T-helper 1 cell (primary cell): ENCODE results near the gene COL5A1.
"Not testable (repeated sequence)": the region's sequence is repeated elsewhere in the genome, so short reads cannot be mapped to it uniquely, and the experiment has no call there.

Experiments
- DNase-seq, 5 donors: peaks; one replicate each; pipeline ENCODE4 v3.0.0-alpha.2; 2012 to 2020

COL5A1 gene

GRCh38 chr9:134712243-134712642 lies 70.6 kb downstream of the COL5A1 start:
- DNase-seq: no peak

- DNase-seq: no peak
These were observed 71.3 kb downstream of the COL5A1 start for GRCh38 chr9:134712926-134713325.

- not testable (repeated sequence) for DNase-seq
These were observed 73.9 kb downstream of the COL5A1 start for GRCh38 chr9:134715536-134715935.

GRCh38 chr9:134716067-134716466 lies 74.5 kb downstream of the COL5A1 start:
- no peak for DNase-seq

GRCh38 chr9:134717056-134717455 lies 75.5 kb downstream of the COL5A1 start:
- DNase-seq: no peak

GRCh38 chr9:134717924-134718645 lies 76.5 kb downstream of the COL5A1 start:
- no peak for DNase-seq

- no peak for DNase-seq
These were observed 77.7 kb downstream of the COL5A1 start for GRCh38 chr9:134719331-134719730.

- DNase-seq: no peak
These were observed 78.6 kb downstream of the COL5A1 start for GRCh38 chr9:134720136-134720753.

GRCh38 chr9:134720796-134721195 lies 79.2 kb downstream of the COL5A1 start:
- no peak for DNase-seq

GRCh38 chr9:134721344-134721743 lies 79.7 kb downstream of the COL5A1 start:
- DNase-seq: no peak

- DNase-seq: no peak
These were observed 80.6 kb downstream of the COL5A1 start for GRCh38 chr9:134722120-134722701.

- DNase-seq: no peak
These were observed 81.4 kb downstream of the COL5A1 start for GRCh38 chr9:134723037-134723436.

- no peak for DNase-seq
These were observed 82.0 kb downstream of the COL5A1 start for GRCh38 chr9:134723491-134724190.

GRCh38 chr9:134724202-134724911 lies 82.8 kb downstream of the COL5A1 start:
- DNase-seq: no peak

GRCh38 chr9:134724912-134725604 lies 83.5 kb downstream of the COL5A1 start:
- no peak for DNase-seq

- DNase-seq: no peak
These were observed 84.0 kb downstream of the COL5A1 start for GRCh38 chr9:134725605-134725940.

GRCh38 chr9:134726026-134726721 lies 84.6 kb downstream of the COL5A1 start:
- DNase-seq: no peak

- no peak for DNase-seq
These were observed 85.1 kb downstream of the COL5A1 start for GRCh38 chr9:134726722-134727034.

- DNase-seq: no peak
These were observed 86.6 kb downstream of the COL5A1 start for GRCh38 chr9:134728021-134728795.

GRCh38 chr9:134728801-134729495 lies 87.3 kb downstream of the COL5A1 start:
- DNase-seq: no peak
